HCT116 (cell line): Measurements from ENCODE around the gene DDX54. TPM values are rescaled to one million over a fixed set of nuclear protein-coding genes. Genes with fewer than 3 reads are reported as not detected.
A peak's percentile ranks its signal among the peaks of the same experiment; 100 is the strongest.

Source experiments
- ATAC-seq: fragments of 200-7000 bp; cut with Tn5 transposase; 2 replicates; pipeline ENCODE4 v1.9.1; 2020; ENCODE audit warnings: mild to moderate bottlenecking, moderate library complexity
- BruUV-seq: library from RNA; stranded (reverse); fragments of 400-500 nt; replicated peaks from 2 replicates; lab custom pipeline; 2021; lab: Mats Ljungman, UMichigan
- CTCF ChIA-PET: fragments of 300-600 bp; sonication (Branson Sonifier 250); formaldehyde crosslinking; loops from one replicate; lab custom pipeline; 2021; ENCODE audit warnings: antibody characterized with exemption; lab: Charles Lee
- POLR2A ChIA-PET: fragments of 300-600, 350-600 bp; sonication (Branson Sonifier 250); formaldehyde crosslinking; loops from one replicate; lab custom pipeline; 2021; ENCODE audit warnings: antibody characterized with exemption; lab: Charles Lee
- RAD21 ChIA-PET, 2 experiments: fragments of 300-600 bp; sonication (Branson Sonifier 250); formaldehyde crosslinking; loops; one replicate each; lab custom pipeline; 2023; ENCODE audit warnings: low total read pairs in 2 of 2; ENCODE audit not compliant: uncharacterized antibody in 2 of 2, unreplicated experiment in 2 of 2, low non-redundant PET in 1 of 2; lab: Charles Lee
- DNase-seq: peaks from one replicate; pipeline ENCODE4 v3.0.0-alpha.2; 2010; ENCODE audit warnings: low read depth, low spot score
- H2AFZ ChIP-seq: fragments of 200-600 bp; shearing (Covaris generic), sonication (generic); 2 replicates; pipeline ENCODE4 v1.6.1; 2017; ENCODE audit warnings: low read depth, mixed run types, mixed read lengths, antibody characterized with exemption, low read length; ENCODE audit not compliant: poor library complexity, severe bottlenecking
- H3K27ac ChIP-seq: 2 replicates; pipeline ENCODE4 v1.5.1; 2012; ENCODE audit warnings: low read depth, low read length
- H3K27me3 ChIP-seq: fragments of 200-600 bp; sonication (generic); 2 replicates; pipeline ENCODE4 v1.6.1; 2016; ENCODE audit warnings: mixed run types, low read length, mixed read lengths; ENCODE audit not compliant: insufficient read depth
- H3K36me3 ChIP-seq, 2 experiments: fragments of 200-500 bp in 1 of 2; fragments of 200-600 bp in 1 of 2; sonication (Bioruptor generic) in 1 of 2; sonication (generic) in 1 of 2; 2 replicates each; pipeline versions ENCODE4 v1.5.1 to v1.6.1; 2014 to 2016; ENCODE audit warnings: low read length in 2 of 2, inconsistent platforms in 1 of 2, mixed read lengths in 1 of 2, mixed run types in 1 of 2; ENCODE audit not compliant: insufficient read depth in 2 of 2, control insufficient read depth in 1 of 2
- H3K4me1 ChIP-seq, 2 experiments: fragments of 200-600 bp in 1 of 2; sonication (generic) in 1 of 2; 2 replicates each; pipeline versions ENCODE4 v1.5.1 to v1.6.1; 2012 to 2017; ENCODE audit warnings: low read length in 2 of 2, inconsistent platforms in 1 of 2, mild to moderate bottlenecking in 1 of 2, mixed read lengths in 1 of 2, mixed run types in 1 of 2, moderate library complexity in 1 of 2; ENCODE audit not compliant: insufficient read depth in 2 of 2, control insufficient read depth in 1 of 2
- H3K4me2 ChIP-seq: fragments of 200-600 bp; sonication (generic); 2 replicates; pipeline ENCODE4 v1.6.1; 2017; ENCODE audit warnings: mixed run types, low read length, mixed read lengths
- H3K4me3 ChIP-seq, 2 experiments: fragments of 200-600 bp in 1 of 2; sonication (generic) in 1 of 2; replicated peaks in 1 of 2; 2 replicates each; pipeline ENCODE4 v1.5.1; 2011 to 2016; ENCODE audit warnings: low read length in 2 of 2, control low read depth in 1 of 2, low read depth in 1 of 2, mild to moderate bottlenecking in 1 of 2, mixed read lengths in 1 of 2, mixed run types in 1 of 2
- H3K79me2 ChIP-seq: fragments of 200-600 bp; sonication (generic); 2 replicates; pipeline ENCODE4 v1.6.1; 2017; ENCODE audit warnings: mild to moderate bottlenecking, mixed run types, low read length, moderate library complexity, mixed read lengths; ENCODE audit not compliant: insufficient read depth
- H3K9ac ChIP-seq: fragments of 200-600 bp; sonication (generic); 2 replicates; pipeline ENCODE4 v1.6.1; 2016; ENCODE audit warnings: low read length, mixed read lengths
- H3K9me2 ChIP-seq: fragments of 200-600 bp; sonication (generic), shearing (Covaris generic); 2 replicates; pipeline ENCODE4 v1.6.1; 2017; ENCODE audit warnings: mixed run types, mild to moderate bottlenecking, moderate library complexity; ENCODE audit not compliant: insufficient read depth
- H3K9me3 ChIP-seq, 2 experiments: fragments of 200-500 bp in 1 of 2; fragments of 200-600 bp in 1 of 2; sonication (Bioruptor generic) in 1 of 2; sonication (generic) in 1 of 2; 2 replicates each; pipeline ENCODE4 v1.6.1; 2014 to 2017; ENCODE audit warnings: low read length in 2 of 2, mixed read lengths in 2 of 2, inconsistent platforms in 1 of 2, low read depth in 1 of 2, mild to moderate bottlenecking in 1 of 2, mixed run types in 1 of 2, moderate library complexity in 1 of 2; ENCODE audit not compliant: control insufficient read depth in 1 of 2, insufficient read depth in 1 of 2
- H4K20me1 ChIP-seq: fragments of 200-600 bp; sonication (generic), shearing (Covaris generic); 2 replicates; pipeline ENCODE4 v1.6.1; 2017; ENCODE audit warnings: mixed run types, mild to moderate bottlenecking, moderate library complexity; ENCODE audit not compliant: insufficient read depth
- CEBPB ChIP-seq: IDR thresholded peaks from 2 replicates; pipeline ENCODE4 v1.6.1; 2012; ENCODE audit warnings: low read depth
- EGR1 ChIP-seq: IDR thresholded peaks from 2 replicates; pipeline ENCODE4 v1.6.1; 2012; ENCODE audit warnings: low read depth
- EZH2phosphoT487 ChIP-seq: fragments of 200-600 bp; IDR thresholded peaks from 2 replicates; pipeline ENCODE4 v1.6.1; 2018; ENCODE audit warnings: antibody characterized with exemption, borderline replicate concordance
- FOSL1 ChIP-seq: IDR thresholded peaks from 2 replicates; pipeline ENCODE4 v1.6.1; 2012; ENCODE audit warnings: low read depth
- JUND ChIP-seq: IDR thresholded peaks from 2 replicates; pipeline ENCODE4 v1.6.1; 2012
- POLR2A ChIP-seq: IDR thresholded peaks from 2 replicates; pipeline ENCODE4 v1.7.0; 2011; ENCODE audit warnings: borderline replicate concordance; ENCODE audit not compliant: insufficient read depth, insufficient read length; ENCODE audit errors: extremely low read depth
- POLR2AphosphoS5 ChIP-seq: IDR thresholded peaks from 2 replicates; pipeline ENCODE4 v1.6.1; 2011; ENCODE audit warnings: mild to moderate bottlenecking, low read depth, low read length, moderate library complexity
- RAD21 ChIP-seq: IDR thresholded peaks from 2 replicates; pipeline ENCODE4 v1.6.1; 2012; ENCODE audit warnings: low read depth, mild to moderate bottlenecking
- SIN3A ChIP-seq: IDR thresholded peaks from 2 replicates; pipeline ENCODE4 v1.6.1; 2012; ENCODE audit warnings: low read depth
- SP1 ChIP-seq: IDR thresholded peaks from 2 replicates; pipeline ENCODE4 v1.6.1; 2012; ENCODE audit warnings: low read depth
- SRF ChIP-seq: IDR thresholded peaks from 2 replicates; pipeline ENCODE4 v1.6.1; 2012; ENCODE audit warnings: low read depth
- TCF7L2 ChIP-seq: IDR thresholded peaks from 2 replicates; pipeline ENCODE4 v1.7.0; 2011; ENCODE audit warnings: borderline replicate concordance, inconsistent platforms; ENCODE audit not compliant: insufficient read depth, insufficient read length; ENCODE audit errors: extremely low read depth
- YY1 ChIP-seq: IDR thresholded peaks from 2 replicates; pipeline ENCODE4 v1.6.1; 2011; ENCODE audit warnings: low read length, low read depth, moderate library complexity, mild to moderate bottlenecking; ENCODE audit not compliant: insufficient replicate concordance; ENCODE audit errors: extremely low read depth
- ZFX ChIP-seq: fragments of 450-650 bp; IDR thresholded peaks from 2 replicates; pipeline ENCODE4 v1.6.1; 2017
- ZNF274 ChIP-seq: fragments of 200-500 bp; sonication (Bioruptor generic); IDR thresholded peaks from 2 replicates; pipeline ENCODE4 v1.6.1; 2014; ENCODE audit warnings: mild to moderate bottlenecking, low read depth, low read length, inconsistent platforms
- intact Hi-C: fragments of 100-400 bp; cut with micrococcal nuclease; formaldehyde crosslinking; loops from 2 replicates; pipeline ENCODE4 v1.10.0; 2022
- total RNA-seq: library from RNA; stranded (reverse); gene quantifications from one replicate; pipeline ENCODE4 v1.2.1, GENCODE V29; 2021; ENCODE audit not compliant: unreplicated experiment
- TF ChIP-seq, protein P1 (sequence below), 3 experiments: fragments of 200-600 bp in 1 of 3; sonication (generic) in 1 of 3; IDR thresholded peaks in 2 of 3; conservative IDR thresholded peaks in 1 of 3; 2 replicates each; pipeline ENCODE4 v1.5.1; 2012 to 2017; ENCODE audit warnings: low read depth in 2 of 3, low read length in 2 of 3, antibody characterized with exemption in 1 of 3, borderline replicate concordance in 1 of 3, control low read depth in 1 of 3, mild to moderate bottlenecking in 1 of 3, mixed read lengths in 1 of 3, mixed run types in 1 of 3, moderate library complexity in 1 of 3; ENCODE audit not compliant: insufficient read depth in 1 of 3
- TF ChIP-seq, protein P2 (sequence below): IDR thresholded peaks from 2 replicates; pipeline ENCODE4 v1.6.1; 2012

The DDX54 gene
- total RNA-seq, 1 experiment from 2014 or later = 110 TPM

- H3K9ac ChIP-seq = no peak overlapping the region
- ChIA-PET POLR2A (interaction anchor here (1.1 kb wide), 1 partner anchor 19 kb away, joined by 3 read pairs; the partner anchor contains the start of genes DDX54 and RITA1), CTCF (interaction anchor here (0.7 to 1.5 kb wide), 4 partner anchors 9 to 221 kb away, joined by 3 to 4 read pairs (median 3); no protein-coding TSS in a partner anchor), RAD21 (no interaction called here)
- H3K4me3 ChIP-seq = no peak overlapping the region
- H3K79me2 ChIP-seq = no peaks in the 10 kb centered on the region
- ATAC-seq = no peak
- H3K27ac ChIP-seq = peak overlapping the region; percentile 40
- H3K27me3 ChIP-seq = no peaks in the 10 kb centered on the region
- peaks cover 18 to 24% of the 10 kb centered on the region in 2 experiments for H3K4me1 ChIP-seq
- no peaks in the 10 kb centered on the region for H4K20me1 ChIP-seq
- no TSS peak for BruUV-seq
- intact Hi-C loops = no loop called here
- no peak overlapping the region for H2AFZ ChIP-seq
- H3K9me2 ChIP-seq = no peaks in the 10 kb centered on the region
- peak overlapping the region; percentile 6; the same call in 1 of the 2 replicates for H3K4me2 ChIP-seq
- no peaks in the 10 kb centered on the region for H3K9me3 ChIP-seq
- H3K36me3 ChIP-seq = no peaks in the 10 kb centered on the region
- TF ChIP-seq ZFX = no peak
- no peak for TF ChIP-seq CEBPB
- TF ChIP-seq TCF7L2 = no peak
- TF ChIP-seq, protein P1, sequence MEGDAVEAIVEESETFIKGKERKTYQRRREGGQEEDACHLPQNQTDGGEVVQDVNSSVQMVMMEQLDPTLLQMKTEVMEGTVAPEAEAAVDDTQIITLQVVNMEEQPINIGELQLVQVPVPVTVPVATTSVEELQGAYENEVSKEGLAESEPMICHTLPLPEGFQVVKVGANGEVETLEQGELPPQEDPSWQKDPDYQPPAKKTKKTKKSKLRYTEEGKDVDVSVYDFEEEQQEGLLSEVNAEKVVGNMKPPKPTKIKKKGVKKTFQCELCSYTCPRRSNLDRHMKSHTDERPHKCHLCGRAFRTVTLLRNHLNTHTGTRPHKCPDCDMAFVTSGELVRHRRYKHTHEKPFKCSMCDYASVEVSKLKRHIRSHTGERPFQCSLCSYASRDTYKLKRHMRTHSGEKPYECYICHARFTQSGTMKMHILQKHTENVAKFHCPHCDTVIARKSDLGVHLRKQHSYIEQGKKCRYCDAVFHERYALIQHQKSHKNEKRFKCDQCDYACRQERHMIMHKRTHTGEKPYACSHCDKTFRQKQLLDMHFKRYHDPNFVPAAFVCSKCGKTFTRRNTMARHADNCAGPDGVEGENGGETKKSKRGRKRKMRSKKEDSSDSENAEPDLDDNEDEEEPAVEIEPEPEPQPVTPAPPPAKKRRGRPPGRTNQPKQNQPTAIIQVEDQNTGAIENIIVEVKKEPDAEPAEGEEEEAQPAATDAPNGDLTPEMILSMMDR (IDR thresholded peaks at IDR 0.05 in 2 of 3, conservative IDR thresholded peaks at IDR 0.05 in 1 of 3; ENCODE audit: borderline replicate concordance in 1 of 3, insufficient read depth in 1 of 3, low read depth in 2 of 3, low read length in 2 of 3) = no peak
- no peak for TF ChIP-seq SP1
- TF ChIP-seq FOSL1 = no peak
- no peak for TF ChIP-seq EZH2phosphoT487
- no peak for TF ChIP-seq POLR2AphosphoS5
- no peak for TF ChIP-seq EGR1
- no peak for TF ChIP-seq POLR2A
- TF ChIP-seq ZNF274 = no peak
- no peak for TF ChIP-seq YY1
- no peak for TF ChIP-seq SRF
- no peak for TF ChIP-seq RAD21
- no peak for TF ChIP-seq SIN3A
- TF ChIP-seq JUND = no peak
- TF ChIP-seq, protein P2, sequence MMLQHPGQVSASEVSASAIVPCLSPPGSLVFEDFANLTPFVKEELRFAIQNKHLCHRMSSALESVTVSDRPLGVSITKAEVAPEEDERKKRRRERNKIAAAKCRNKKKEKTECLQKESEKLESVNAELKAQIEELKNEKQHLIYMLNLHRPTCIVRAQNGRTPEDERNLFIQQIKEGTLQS = no peak
- DNase-seq = no peak
Observed at GRCh38 chr12:113204804-113205203, 19.5 kb upstream of the DDX54 start.
